A673 (cell line): ENCODE measurements around the gene ABCA2. TPM values are rescaled to one million over a fixed set of nuclear protein-coding genes. Genes with fewer than 3 reads are reported as not detected.
"Not testable (repeated sequence)": the region's sequence is repeated elsewhere in the genome, so short reads cannot be mapped to it uniquely, and the experiment has no call there.

Experiments
- BruUV-seq: library from RNA; stranded (reverse); fragments of 400-500 nt; replicated peaks from 2 replicates; lab custom pipeline; 2021; lab: Mats Ljungman, UMichigan
- CTCF ChIA-PET: fragments of 300-600 bp; sonication (Branson Sonifier 250); formaldehyde crosslinking; loops from one replicate; lab custom pipeline; 2022; ENCODE audit warnings: antibody characterized with exemption; lab: Charles Lee
- POLR2A ChIA-PET: fragments of 300-600 bp; sonication (Branson Sonifier 250); formaldehyde crosslinking; loops from one replicate; lab custom pipeline; 2022; ENCODE audit warnings: antibody characterized with exemption; ENCODE audit not compliant: low non-redundant PET; lab: Charles Lee
- DNase-seq: peaks from one replicate; pipeline ENCODE4 v3.0.0-alpha.2; 2015; ENCODE audit warnings: low spot score
- H3K27ac ChIP-seq: fragments of 200-600 bp; sonication (generic); 2 replicates; pipeline ENCODE4 v1.5.1; 2016; ENCODE audit warnings: mixed run types, low read depth, mild to moderate bottlenecking, mixed read lengths, antibody characterized with exemption, low read length; ENCODE audit not compliant: poor library complexity, severe bottlenecking
- H3K27me3 ChIP-seq: fragments of 200-600 bp; sonication (generic); replicated peaks from 2 replicates; pipeline ENCODE4 v1.6.1; 2017; ENCODE audit warnings: mixed run types, low read depth, mild to moderate bottlenecking, mixed read lengths, antibody characterized with exemption, low read length; ENCODE audit not compliant: insufficient read depth, poor library complexity
- H3K36me3 ChIP-seq: fragments of 200-600 bp; sonication (generic); 2 replicates; pipeline ENCODE4 v1.6.1; 2016; ENCODE audit warnings: mixed run types, mild to moderate bottlenecking, mixed read lengths, antibody characterized with exemption, low read length; ENCODE audit not compliant: insufficient read depth, poor library complexity, severe bottlenecking
- H3K4me1 ChIP-seq: fragments of 200-600 bp; sonication (generic); 2 replicates; pipeline ENCODE4 v1.6.1; 2017; ENCODE audit warnings: mixed run types, mild to moderate bottlenecking, mixed read lengths, antibody characterized with exemption, low read length; ENCODE audit not compliant: insufficient read depth, poor library complexity, severe bottlenecking
- H3K4me3 ChIP-seq: fragments of 200-600 bp; sonication (generic); 2 replicates; pipeline ENCODE4 v1.5.1; 2016; ENCODE audit warnings: low read depth, mixed run types, mild to moderate bottlenecking, mixed read lengths, low read length; ENCODE audit not compliant: poor library complexity, severe bottlenecking
- H3K9me3 ChIP-seq: fragments of 200-600 bp; sonication (generic); 2 replicates; pipeline ENCODE4 v1.6.1; 2016; ENCODE audit warnings: mixed run types, low read depth, mild to moderate bottlenecking, mixed read lengths, antibody characterized with exemption, low read length; ENCODE audit not compliant: poor library complexity, severe bottlenecking
- EZH2 ChIP-seq: fragments of 200-600 bp; sonication (generic); IDR thresholded peaks from 2 replicates; pipeline ENCODE4 v1.6.1; 2017; ENCODE audit warnings: borderline replicate concordance, low read depth, mild to moderate bottlenecking, mixed read lengths, antibody characterized with exemption, low read length; ENCODE audit not compliant: poor library complexity, severe bottlenecking
- intact Hi-C: fragments of 100-400 bp; cut with micrococcal nuclease; formaldehyde crosslinking; loops from one replicate; pipeline ENCODE4 v1.10.0; 2022; ENCODE audit not compliant: unreplicated experiment
- total RNA-seq: library from RNA; stranded (reverse); gene quantifications from 2 replicates; pipeline ENCODE4 v1.2.3, GENCODE V29; 2021
- TF ChIP-seq, protein P1 (sequence below): fragments of 300-800, 200-600 bp; sonication (generic); conservative IDR thresholded peaks from 2 replicates; pipeline ENCODE4 v1.5.1; 2017; ENCODE audit warnings: low read depth, mild to moderate bottlenecking, antibody characterized with exemption, low read length, moderate library complexity, mixed read lengths

Gene ABCA2
- total RNA-seq, 1 experiment from 2014 or later, result 27.8 TPM

GRCh38 chr9:137004285-137004684 lies 23.8 kb downstream of the ABCA2 start:
- BruUV-seq, intact Hi-C loops, H3K4me1 ChIP-seq, H3K9me3 ChIP-seq, POLR2A ChIA-PET, H3K27me3 ChIP-seq, H3K4me3 ChIP-seq, CTCF ChIA-PET, DNase-seq, H3K36me3 ChIP-seq, H3K27ac ChIP-seq: not testable (repeated sequence)
- TF ChIP-seq, protein P1, sequence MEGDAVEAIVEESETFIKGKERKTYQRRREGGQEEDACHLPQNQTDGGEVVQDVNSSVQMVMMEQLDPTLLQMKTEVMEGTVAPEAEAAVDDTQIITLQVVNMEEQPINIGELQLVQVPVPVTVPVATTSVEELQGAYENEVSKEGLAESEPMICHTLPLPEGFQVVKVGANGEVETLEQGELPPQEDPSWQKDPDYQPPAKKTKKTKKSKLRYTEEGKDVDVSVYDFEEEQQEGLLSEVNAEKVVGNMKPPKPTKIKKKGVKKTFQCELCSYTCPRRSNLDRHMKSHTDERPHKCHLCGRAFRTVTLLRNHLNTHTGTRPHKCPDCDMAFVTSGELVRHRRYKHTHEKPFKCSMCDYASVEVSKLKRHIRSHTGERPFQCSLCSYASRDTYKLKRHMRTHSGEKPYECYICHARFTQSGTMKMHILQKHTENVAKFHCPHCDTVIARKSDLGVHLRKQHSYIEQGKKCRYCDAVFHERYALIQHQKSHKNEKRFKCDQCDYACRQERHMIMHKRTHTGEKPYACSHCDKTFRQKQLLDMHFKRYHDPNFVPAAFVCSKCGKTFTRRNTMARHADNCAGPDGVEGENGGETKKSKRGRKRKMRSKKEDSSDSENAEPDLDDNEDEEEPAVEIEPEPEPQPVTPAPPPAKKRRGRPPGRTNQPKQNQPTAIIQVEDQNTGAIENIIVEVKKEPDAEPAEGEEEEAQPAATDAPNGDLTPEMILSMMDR, result peak; percentile 36

- Histone ChIP-seq H3K4me3 (no peak overlapping the region), H3K36me3 (no peaks in the 10 kb centered on the region), H3K9me3 (no peaks in the 10 kb centered on the region), H3K27ac (no peak overlapping the region), H3K27me3 (no peaks in the 10 kb centered on the region), H3K4me1 (no peaks in the 10 kb centered on the region)
- intact Hi-C loops, result no loop called here
- CTCF ChIA-PET, result interaction anchor here (1.2 kb wide), 1 partner anchor 33 kb away, joined by 3 read pairs; no protein-coding TSS in a partner anchor
- DNase-seq, result no peak
- no TSS peak for BruUV-seq
- no peak for TF ChIP-seq EZH2
- TF ChIP-seq, protein P1, result no peak
- POLR2A ChIA-PET, result no interaction called here
These were observed 25.4 kb downstream of the ABCA2 start for GRCh38 chr9:137002646-137003041.

DNA sequence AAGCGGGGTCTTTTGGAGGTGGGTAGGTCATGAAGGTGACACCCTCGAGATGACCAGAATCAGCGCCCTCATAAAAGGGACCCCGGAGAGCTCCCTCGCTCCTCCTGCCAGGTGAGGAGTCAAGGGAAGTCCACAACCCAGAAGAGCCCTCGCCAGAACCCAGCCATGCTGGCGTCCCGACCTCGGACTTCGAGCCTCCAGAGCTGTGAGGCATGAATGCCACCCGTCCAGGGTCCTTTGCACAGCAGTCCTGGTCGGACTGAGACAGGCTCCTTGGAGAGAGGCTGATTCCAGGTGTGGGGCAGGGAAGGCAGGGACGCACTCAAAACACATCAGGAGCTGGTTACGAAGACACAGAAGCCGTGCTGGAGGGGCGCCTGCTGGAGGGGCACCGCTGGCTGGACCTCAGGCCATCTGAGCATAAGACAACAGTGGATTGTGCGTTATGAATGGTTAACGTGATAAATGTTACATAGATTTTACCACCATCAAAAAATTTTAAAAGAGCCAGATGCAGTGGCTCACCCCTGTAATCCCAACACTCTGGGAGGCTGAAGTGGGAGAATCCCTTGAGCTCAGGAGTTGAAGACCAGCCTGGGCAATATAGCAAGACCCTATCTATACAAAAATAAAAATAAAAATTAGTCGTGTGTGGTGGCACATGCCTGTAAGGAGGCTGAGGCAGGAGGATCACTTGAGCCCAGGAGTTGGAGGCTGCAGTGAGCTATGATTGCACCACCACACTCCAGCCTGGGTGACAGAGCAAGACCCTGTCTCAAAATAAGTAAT lies 26.0 kb downstream of the ABCA2 start:
- no TSS peak for BruUV-seq
- TF ChIP-seq EZH2, result no peak
- TF ChIP-seq, protein P1, result no peak
- POLR2A ChIA-PET, result no interaction called here

More for the DNA sequence above, 26.0 kb downstream of the ABCA2 start:
- H3K27ac ChIP-seq, result no peak overlapping the region
- H3K9me3 ChIP-seq, result no peaks in the 10 kb centered on the region
- no peak overlapping the region for H3K4me3 ChIP-seq
- CTCF ChIA-PET, result interaction anchor here (1.2 kb wide), 1 partner anchor 34 kb away, joined by 3 read pairs; no protein-coding TSS in a partner anchor
- DNase-seq, result no peak
- intact Hi-C loops, result no loop called here
- no peaks in the 10 kb centered on the region for H3K27me3 ChIP-seq
- H3K36me3 ChIP-seq, result no peaks in the 10 kb centered on the region
- no peaks in the 10 kb centered on the region for H3K4me1 ChIP-seq
